Uterus (tissue), 2 donors: ENCODE results near the gene SLC1A6.

Experiments used
- POLR2A ChIP-seq, 2 donors: fragments of 450-650 bp; IDR thresholded peaks; one replicate each; pipeline ENCODE4 v1.6.1; 2016; ENCODE audit warnings: antibody characterized with exemption in 2 of 2, mild to moderate bottlenecking in 1 of 2, moderate library complexity in 1 of 2
- TF ChIP-seq, protein P1 (sequence below), 4 experiments: fragments of 200-600 bp in 2 of 4; fragments of 450-650 bp in 2 of 4; sonication (generic) in 2 of 4; IDR thresholded peaks; one replicate each; pipeline ENCODE4 v1.5.1; 2016 to 2019; ENCODE audit warnings: antibody characterized with exemption in 4 of 4, mild to moderate bottlenecking in 2 of 4, moderate library complexity in 1 of 4

GRCh38 chr19:14997981-14998380 is 18.3 kb upstream of the SLC1A6 start:
- TF ChIP-seq, protein P1, sequence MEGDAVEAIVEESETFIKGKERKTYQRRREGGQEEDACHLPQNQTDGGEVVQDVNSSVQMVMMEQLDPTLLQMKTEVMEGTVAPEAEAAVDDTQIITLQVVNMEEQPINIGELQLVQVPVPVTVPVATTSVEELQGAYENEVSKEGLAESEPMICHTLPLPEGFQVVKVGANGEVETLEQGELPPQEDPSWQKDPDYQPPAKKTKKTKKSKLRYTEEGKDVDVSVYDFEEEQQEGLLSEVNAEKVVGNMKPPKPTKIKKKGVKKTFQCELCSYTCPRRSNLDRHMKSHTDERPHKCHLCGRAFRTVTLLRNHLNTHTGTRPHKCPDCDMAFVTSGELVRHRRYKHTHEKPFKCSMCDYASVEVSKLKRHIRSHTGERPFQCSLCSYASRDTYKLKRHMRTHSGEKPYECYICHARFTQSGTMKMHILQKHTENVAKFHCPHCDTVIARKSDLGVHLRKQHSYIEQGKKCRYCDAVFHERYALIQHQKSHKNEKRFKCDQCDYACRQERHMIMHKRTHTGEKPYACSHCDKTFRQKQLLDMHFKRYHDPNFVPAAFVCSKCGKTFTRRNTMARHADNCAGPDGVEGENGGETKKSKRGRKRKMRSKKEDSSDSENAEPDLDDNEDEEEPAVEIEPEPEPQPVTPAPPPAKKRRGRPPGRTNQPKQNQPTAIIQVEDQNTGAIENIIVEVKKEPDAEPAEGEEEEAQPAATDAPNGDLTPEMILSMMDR (IDR thresholded peaks at IDR 0.05) = no peak
- no peak for TF ChIP-seq POLR2A (IDR thresholded peaks at IDR 0.05)
